WTC11 (cell line): Measurements from ENCODE around the gene OR6C6. TPM values are rescaled to one million over a fixed set of nuclear protein-coding genes. Genes with fewer than 3 reads are reported as not detected.

ENCODE experiments used
- ATAC-seq: fragments of 200-7000 bp; cut with Tn5 transposase; 2 replicates; pipeline ENCODE4 v1.10.0; 2021; ENCODE audit warnings: mild to moderate bottlenecking, moderate library complexity
- CTCF ChIA-PET: fragments of 300-600 bp; sonication (Branson Sonifier 250); formaldehyde crosslinking; loops from one replicate; lab custom pipeline; 2021; ENCODE audit warnings: antibody characterized with exemption; lab: Charles Lee
- POLR2A ChIA-PET: fragments of 350-600 bp; sonication (Branson Sonifier 250); formaldehyde crosslinking; loops from one replicate; lab custom pipeline; 2021; ENCODE audit warnings: antibody characterized with exemption; lab: Charles Lee
- DNase-seq: peaks from one replicate; pipeline ENCODE4 v3.0.0; 2021; ENCODE audit warnings: low spot score
- H3K27ac Mint-ChIP-seq: 2 replicates; pipeline ENCODE4 v1.8.0; 2021; ENCODE audit warnings: mixed read lengths
- H3K27me3 Mint-ChIP-seq: 2 replicates; pipeline ENCODE4 v1.8.0; 2021; ENCODE audit warnings: low read depth, mild to moderate bottlenecking, moderate library complexity, mixed read lengths
- H3K36me3 Mint-ChIP-seq: 2 replicates; pipeline ENCODE4 v1.8.0; 2021; ENCODE audit warnings: mixed read lengths
- H3K4me1 Mint-ChIP-seq: 2 replicates; pipeline ENCODE4 v1.8.0; 2022; ENCODE audit warnings: mixed read lengths
- H3K4me3 Mint-ChIP-seq: 2 replicates; pipeline ENCODE4 v1.8.0; 2021; ENCODE audit warnings: mild to moderate bottlenecking, moderate library complexity, mixed read lengths
- H3K9me3 Mint-ChIP-seq: 2 replicates; pipeline ENCODE4 v1.8.0; 2021; ENCODE audit warnings: mixed read lengths
- CBFB ChIP-seq: sonication (generic); formaldehyde crosslinking; IDR thresholded peaks from 2 replicates; pipeline ENCODE4 v1.8.1; 2022; ENCODE audit warnings: mild to moderate bottlenecking, low read depth, missing genetic modification reagents
- CREB1 ChIP-seq: sonication (generic); formaldehyde crosslinking; IDR thresholded peaks from 2 replicates; pipeline ENCODE4 v1.8.0; 2023; ENCODE audit warnings: mild to moderate bottlenecking, missing genetic modification reagents
- CREM ChIP-seq: sonication (generic); formaldehyde crosslinking; IDR thresholded peaks from 2 replicates; pipeline ENCODE4 v1.8.1; 2022; ENCODE audit warnings: mild to moderate bottlenecking, missing genetic modification reagents, moderate library complexity
- EMX1 ChIP-seq: fragments of 250-450 bp; sonication (Bioruptor Pico); IDR thresholded peaks from 2 replicates; pipeline ENCODE4 v1.8.0; 2021; ENCODE audit warnings: mild to moderate bottlenecking
- ERG ChIP-seq: fragments of 250-450 bp; sonication (Bioruptor Pico); IDR thresholded peaks from 2 replicates; pipeline ENCODE4 v1.8.0; 2021; ENCODE audit warnings: mild to moderate bottlenecking
- FOXK1 ChIP-seq: sonication (generic); formaldehyde crosslinking; IDR thresholded peaks from 2 replicates; pipeline ENCODE4 v1.8.0; 2022; ENCODE audit warnings: mild to moderate bottlenecking, moderate library complexity, missing genetic modification reagents
- FOXP4 ChIP-seq: sonication (generic); formaldehyde crosslinking; IDR thresholded peaks from 2 replicates; pipeline ENCODE4 v1.8.0; 2022; ENCODE audit warnings: mild to moderate bottlenecking, missing genetic modification reagents
- GABPB1 ChIP-seq: sonication (generic); formaldehyde crosslinking; IDR thresholded peaks from 2 replicates; pipeline ENCODE4 v1.8.1; 2023; ENCODE audit warnings: mild to moderate bottlenecking, missing genetic modification reagents
- MLX ChIP-seq: sonication (generic); formaldehyde crosslinking; IDR thresholded peaks from 2 replicates; pipeline ENCODE4 v1.8.1; 2023; ENCODE audit warnings: mild to moderate bottlenecking, missing genetic modification reagents, moderate library complexity
- MXD4 ChIP-seq: fragments of 250-450 bp; sonication (Bioruptor Pico); IDR thresholded peaks from 2 replicates; pipeline ENCODE4 v1.8.0; 2021; ENCODE audit warnings: mild to moderate bottlenecking, moderate library complexity, borderline replicate concordance
- MYBL2 ChIP-seq: sonication (generic); formaldehyde crosslinking; IDR thresholded peaks from 2 replicates; pipeline ENCODE4 v1.8.1; 2023; ENCODE audit warnings: mild to moderate bottlenecking, moderate library complexity, missing genetic modification reagents
- NR1H2 ChIP-seq: sonication (generic); formaldehyde crosslinking; IDR thresholded peaks from 2 replicates; pipeline ENCODE4 v1.9.0; 2021; ENCODE audit warnings: mild to moderate bottlenecking, moderate library complexity, missing genetic modification reagents
- NR2C2 ChIP-seq: sonication (generic); formaldehyde crosslinking; IDR thresholded peaks from 2 replicates; pipeline ENCODE4 v1.8.0; 2022; ENCODE audit warnings: mild to moderate bottlenecking, missing genetic modification reagents
- PREB ChIP-seq: sonication (generic); formaldehyde crosslinking; IDR thresholded peaks from 2 replicates; pipeline ENCODE4 v1.8.1; 2022; ENCODE audit warnings: mild to moderate bottlenecking, missing genetic modification reagents, moderate library complexity, borderline replicate concordance
- RELA ChIP-seq: sonication (generic); formaldehyde crosslinking; IDR thresholded peaks from 2 replicates; pipeline ENCODE4 v1.8.1; 2022; ENCODE audit warnings: missing genetic modification reagents, mild to moderate bottlenecking, borderline replicate concordance
- SMAD4 ChIP-seq: sonication (generic); formaldehyde crosslinking; IDR thresholded peaks from 2 replicates; pipeline ENCODE4 v1.8.0; 2022; ENCODE audit warnings: mild to moderate bottlenecking, missing genetic modification reagents
- SOX15 ChIP-seq: fragments of 250-450 bp; sonication (Bioruptor Pico); IDR thresholded peaks from 2 replicates; pipeline ENCODE4 v1.9.0; 2021; ENCODE audit warnings: mild to moderate bottlenecking
- TEAD1 ChIP-seq: sonication (generic); formaldehyde crosslinking; IDR thresholded peaks from 2 replicates; pipeline ENCODE4 v1.8.0; 2022; ENCODE audit warnings: mild to moderate bottlenecking, missing genetic modification reagents
- USF2 ChIP-seq: sonication (generic); formaldehyde crosslinking; IDR thresholded peaks from 2 replicates; pipeline ENCODE4 v1.8.1; 2023; ENCODE audit warnings: mild to moderate bottlenecking, missing genetic modification reagents, moderate library complexity
- ZNF138 ChIP-seq: sonication (generic); formaldehyde crosslinking; conservative IDR thresholded peaks from 2 replicates; pipeline ENCODE4 v1.8.1; 2022; ENCODE audit warnings: mild to moderate bottlenecking, moderate library complexity, missing genetic modification reagents
- ZNF219 ChIP-seq: sonication (generic); formaldehyde crosslinking; IDR thresholded peaks from 2 replicates; pipeline ENCODE4 v1.8.0; 2023; ENCODE audit warnings: missing genetic modification reagents, mild to moderate bottlenecking, borderline replicate concordance
- ZNF317 ChIP-seq: sonication (generic); formaldehyde crosslinking; IDR thresholded peaks from 2 replicates; pipeline ENCODE4 v1.8.1; 2023; ENCODE audit warnings: low read depth, mild to moderate bottlenecking, moderate library complexity, missing genetic modification reagents, borderline replicate concordance
- ZNF425 ChIP-seq: fragments of 250-450 bp; sonication (Bioruptor Pico); conservative IDR thresholded peaks from 2 replicates; pipeline ENCODE4 v1.9.0; 2021; ENCODE audit warnings: mild to moderate bottlenecking
- ZNF512 ChIP-seq: sonication (generic); formaldehyde crosslinking; IDR thresholded peaks from 2 replicates; pipeline ENCODE4 v1.8.1; 2022; ENCODE audit warnings: missing genetic modification reagents, borderline replicate concordance
- ZSCAN18 ChIP-seq: fragments of 250-450 bp; sonication (Bioruptor Pico); IDR thresholded peaks from 2 replicates; pipeline ENCODE4 v2.1.2; 2022; ENCODE audit warnings: mild to moderate bottlenecking, moderate library complexity
- total RNA-seq: library from RNA; stranded (reverse); gene quantifications from 3 replicates; pipeline ENCODE4 v1.2.3, GENCODE V29; 2021

OR6C6 gene
- total RNA-seq, 1 experiment from 2014 or later, result not detected

- TF ChIP-seq CREB1 (no peak), NR1H2 (CRISPR knock-in tag) (no peak), ZNF138 (CRISPR knock-in tag) (no peak), CREM (CRISPR knock-in tag) (no peak), MLX (CRISPR knock-in tag) (no peak), ZNF512 (CRISPR knock-in tag) (no peak), FOXP4 (CRISPR knock-in tag) (no peak), USF2 (CRISPR knock-in tag) (no peak)
Observed at GRCh38 chr12:55253281-55253680, 43.1 kb downstream of the OR6C6 start (continued).

- H3K4me1 Mint-ChIP-seq, result no peaks in the 10 kb centered on the region
- no peak overlapping the region for H3K27ac Mint-ChIP-seq
- no peak overlapping the region for H3K4me3 Mint-ChIP-seq
- DNase-seq (no peak), ATAC-seq (no peak)
- no peaks in the 10 kb centered on the region for H3K36me3 Mint-ChIP-seq
- no peak for TF ChIP-seq GABPB1 (CRISPR knock-in tag)
- no peak for TF ChIP-seq ZNF219 (CRISPR knock-in tag)
- no peak for TF ChIP-seq ZSCAN18 (CRISPR knock-in tag)
- TF ChIP-seq MYBL2 (CRISPR knock-in tag), result no peak
- no peak for TF ChIP-seq EMX1 (CRISPR knock-in tag)
- no peak for TF ChIP-seq CBFB (CRISPR knock-in tag)
- no peak for TF ChIP-seq SMAD4 (CRISPR knock-in tag)
- H3K9me3 Mint-ChIP-seq, result no peaks in the 10 kb centered on the region
- no peaks in the 10 kb centered on the region for H3K27me3 Mint-ChIP-seq
- POLR2A ChIA-PET, result no interaction called here
- CTCF ChIA-PET, result no interaction called here
Observed at GRCh38 chr12:55250944-55251343, 45.4 kb downstream of the OR6C6 start.

GRCh38 chr12:55246159-55246558 lies 50.2 kb downstream of the OR6C6 start:
- no peaks in the 10 kb centered on the region for H3K27me3 Mint-ChIP-seq
- no peaks in the 10 kb centered on the region for H3K9me3 Mint-ChIP-seq
- CTCF ChIA-PET, result no interaction called here
- H3K4me1 Mint-ChIP-seq, result no peaks in the 10 kb centered on the region
- no peak for DNase-seq
- no peak overlapping the region for H3K4me3 Mint-ChIP-seq
- no peak overlapping the region for H3K27ac Mint-ChIP-seq
- no peaks in the 10 kb centered on the region for H3K36me3 Mint-ChIP-seq
- POLR2A ChIA-PET, result no interaction called here
- no peak for ATAC-seq
- TF ChIP-seq ERG (CRISPR knock-in tag) (no peak), SOX15 (no peak), MXD4 (CRISPR knock-in tag) (no peak), FOXK1 (CRISPR knock-in tag) (no peak), PREB (CRISPR knock-in tag) (no peak), NR2C2 (CRISPR knock-in tag) (no peak), RELA (CRISPR knock-in tag) (no peak), ZNF317 (no peak), ZNF425 (no peak), TEAD1 (CRISPR knock-in tag) (no peak)
